Mucosa of descending colon (tissue), 3 donors: ENCODE results near the gene LAP3. TPM values are rescaled to one million over a fixed set of nuclear protein-coding genes. Genes with fewer than 3 reads are reported as not detected.
A peak's percentile ranks its signal among the peaks of the same experiment; 100 is the strongest.
"Not testable (repeated sequence)": the region's sequence is repeated elsewhere in the genome, so short reads cannot be mapped to it uniquely, and the experiment has no call there.

Experiments
- ATAC-seq: fragments of 200-7000 bp; cut with Tn5 transposase; one replicate; pipeline ENCODE4 v1.9.1; 2020; ENCODE audit warnings: mild to moderate bottlenecking, moderate library complexity
- DNase-seq, 3 donors: peaks; one replicate each; pipeline ENCODE4 v3.0.0-alpha.2; 2020
- H3K36me3 ChIP-seq: fragments of 200-600 bp; one replicate; pipeline ENCODE4 v1.8.0; 2021; ENCODE audit warnings: low read depth, mild to moderate bottlenecking
- H3K4me1 ChIP-seq: fragments of 200-600 bp; one replicate; pipeline ENCODE4 v1.8.0; 2021; ENCODE audit warnings: low read depth, mild to moderate bottlenecking
- H3K4me3 ChIP-seq: fragments of 200-600 bp; one replicate; pipeline ENCODE4 v1.8.0; 2021; ENCODE audit warnings: mild to moderate bottlenecking
- H3K9me3 ChIP-seq: fragments of 200-600 bp; one replicate; pipeline ENCODE4 v1.8.0; 2021; ENCODE audit warnings: mild to moderate bottlenecking
- CTCF ChIP-seq: fragments of 200-600 bp; IDR thresholded peaks from one replicate; pipeline ENCODE4 v1.8.0; 2022; ENCODE audit warnings: antibody characterized with exemption, mild to moderate bottlenecking
- intact Hi-C, 2 donors: fragments of 100-400 bp; cut with DNase I in 1 of 2; cut with micrococcal nuclease in 1 of 2; formaldehyde crosslinking; loops; one replicate each; pipeline versions ENCODE4 v1.11.0 to v1.11.1; 2022; cut with DNase I, micrococcal nuclease
- total RNA-seq, 3 donors: library from RNA; stranded (reverse); fragmentation: NEBNext Ultra II Directional in 2 of 3; extraction: Animal tissue kit (Norgen Biotek cat#: 25700) in 2 of 3; gene quantifications; one replicate each; pipeline versions ENCODE4 v1.2.1 to v1.2.4, GENCODE V29; 2021 to 2023
- donor health status: DM: no; HTN: no; CAD: no; lungs with moderate emphysema.
- donor health status: DM: no; HTN: no; CAD: no.
- donor health status: DM: no; HTN: yes; CAD: no.

The LAP3 gene
- total RNA-seq, 3 donors from 2014 or later = 55.6 to 112 (median 66.2) TPM

GRCh38 chr4:17535906-17536305 is 41.1 kb upstream of the LAP3 start:
- TF ChIP-seq CTCF = no peak
- Histone ChIP-seq H3K9me3 (no peaks in the 10 kb centered on the region), H3K36me3 (no peaks in the 10 kb centered on the region), H3K4me1 (no peaks in the 10 kb centered on the region), H3K4me3 (no peak overlapping the region)
- intact Hi-C loops = no loop called here
- DNase-seq = no peak
- ATAC-seq = no peak

DNA sequence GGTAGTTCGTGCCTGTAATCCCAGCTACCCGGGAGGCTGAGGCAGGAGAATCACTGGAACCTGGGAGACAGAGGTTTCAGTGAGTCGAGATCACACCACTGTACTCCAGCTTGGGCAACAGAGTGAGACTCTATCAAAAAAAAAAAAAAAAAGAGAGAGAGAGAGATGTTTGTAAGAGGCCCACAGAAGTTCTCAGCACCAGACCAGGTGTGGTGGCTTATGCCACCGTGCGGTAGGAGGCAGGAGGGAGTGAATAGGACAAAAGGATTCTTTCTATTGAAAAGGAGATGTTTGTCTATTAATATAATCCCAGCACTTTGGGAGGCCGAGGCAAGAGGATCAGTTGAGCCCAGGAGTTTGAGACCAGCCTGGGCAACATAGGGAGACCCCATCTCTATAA is 39.9 kb upstream of the LAP3 start:
- H3K9me3 ChIP-seq, ATAC-seq, intact Hi-C loops, H3K4me1 ChIP-seq, DNase-seq, H3K4me3 ChIP-seq, H3K36me3 ChIP-seq: not testable (repeated sequence)

DNA sequence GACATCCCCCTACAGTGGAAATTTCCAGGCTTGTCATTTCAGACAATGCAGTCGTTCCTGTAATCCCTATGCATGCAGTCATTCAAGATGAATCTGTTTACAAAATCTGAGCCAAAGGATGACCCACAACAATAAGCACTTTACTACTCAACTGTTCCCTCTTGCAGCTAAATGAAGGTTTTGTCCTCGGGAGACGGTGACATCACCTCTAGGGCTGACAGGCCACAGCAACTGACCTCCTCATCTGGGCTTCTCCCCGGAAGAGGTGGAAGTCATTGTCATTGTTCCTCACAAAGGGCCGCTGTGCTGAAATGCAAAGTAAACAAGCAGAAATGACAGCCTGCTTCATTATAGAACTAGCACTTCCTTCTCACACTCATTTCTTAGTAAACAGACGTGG is 32.8 kb upstream of the LAP3 start:
- Histone ChIP-seq H3K4me1 (no peaks in the 10 kb centered on the region), H3K36me3 (no peaks in the 10 kb centered on the region), H3K4me3 (no peak overlapping the region), H3K9me3 (no peaks in the 10 kb centered on the region)
- intact Hi-C loops = no loop called here
- DNase-seq (peak in 1 of 3 donors; percentile 35), ATAC-seq (peak; percentile 85)
- TF ChIP-seq CTCF = no peak

DNA sequence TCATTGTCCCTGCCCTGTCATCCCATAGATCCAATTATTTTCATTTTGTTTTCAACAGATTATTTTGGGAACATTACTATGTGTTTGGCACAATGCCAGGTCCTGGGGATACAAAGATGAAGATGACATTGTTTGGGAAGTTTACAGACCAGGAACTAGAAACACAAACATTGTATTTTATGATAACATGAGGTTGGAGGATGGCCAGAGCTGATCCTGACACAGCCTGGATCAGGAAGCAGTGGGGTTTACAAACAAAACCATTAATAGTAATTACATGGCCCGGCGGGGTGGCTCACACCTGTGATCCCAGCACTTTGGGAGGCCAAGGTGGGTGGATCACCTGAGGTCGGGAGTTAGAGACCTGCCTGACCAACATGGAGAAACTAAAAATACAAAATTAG is 32.2 kb upstream of the LAP3 start:
- intact Hi-C loops = no loop called here

GRCh38 chr4:17545374-17546140 is 31.4 kb upstream of the LAP3 start:
- intact Hi-C loops = no loop called here
- ATAC-seq (no peak), DNase-seq (no peak)
- no peak for TF ChIP-seq CTCF
- Histone ChIP-seq H3K4me3 (no peak overlapping the region), H3K9me3 (no peaks in the 10 kb centered on the region), H3K36me3 (no peaks in the 10 kb centered on the region), H3K4me1 (no peaks in the 10 kb centered on the region)

More for the DNA sequence above, 32.2 kb upstream of the LAP3 start:
- Histone ChIP-seq H3K9me3 (no peaks in the 10 kb centered on the region), H3K4me3 (no peak overlapping the region), H3K4me1 (no peaks in the 10 kb centered on the region), H3K36me3 (no peaks in the 10 kb centered on the region)
- no peak for TF ChIP-seq CTCF
- DNase-seq (peak in 1 of 3 donors; percentile 25), ATAC-seq (peak; percentile 61)

DNA sequence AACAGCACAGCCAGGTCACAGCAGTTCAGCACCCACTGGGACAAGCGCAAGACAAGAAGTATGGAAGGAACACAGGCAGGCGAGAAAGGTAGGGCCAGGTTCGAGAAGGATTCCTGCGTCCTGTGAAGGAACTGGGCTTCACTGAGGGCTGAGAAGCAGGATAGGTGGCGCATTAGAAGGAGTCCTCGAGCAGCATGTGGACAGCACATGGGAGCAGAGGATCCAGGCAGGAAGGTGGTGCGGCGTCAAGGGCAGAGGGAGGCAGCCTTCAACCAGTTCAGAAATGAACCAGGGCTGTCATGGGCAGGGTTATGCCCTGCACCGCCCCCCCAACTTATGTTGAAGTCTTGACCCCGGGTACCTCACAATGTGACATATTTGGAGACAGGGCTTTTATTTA is 30.8 kb upstream of the LAP3 start:
- ATAC-seq (no peak), DNase-seq (no peak)
- no peak for TF ChIP-seq CTCF
- Histone ChIP-seq H3K9me3 (no peaks in the 10 kb centered on the region), H3K4me1 (no peaks in the 10 kb centered on the region), H3K36me3 (no peaks in the 10 kb centered on the region), H3K4me3 (no peak overlapping the region)
- intact Hi-C loops = no loop called here
